Stimulated activated naive B cell treated with anti-CD40 and anti-IgM and Interleukin-4, amounts not matched to agents 10 μg/mL and 1 μg/mL and 100 μg/mL, for 72 hours (primary cell): ENCODE results near the gene FXYD6.

Experiments used
- ATAC-seq, 2 donors: fragments of 150-1000 bp; cut with Tn5 transposase; replicated peaks; 2 replicates each; pipeline ENCODE4 v1.10.0; 2021; ENCODE audit warnings: moderate library complexity in 1 of 2
- DNase-seq: peaks from one replicate; pipeline ENCODE4 v3.0.0; 2021
- H3K27ac Mint-ChIP-seq: one replicate; pipeline ENCODE4 v1.8.0; 2022; ENCODE audit warnings: mild to moderate bottlenecking, mixed read lengths
- H3K27me3 Mint-ChIP-seq, 2 donors: one replicate each; pipeline ENCODE4 v1.8.0; 2022; ENCODE audit warnings: mixed read lengths in 2 of 2
- H3K36me3 Mint-ChIP-seq, 2 donors: one replicate each; pipeline ENCODE4 v1.8.0; 2022; ENCODE audit warnings: mixed read lengths in 2 of 2, mild to moderate bottlenecking in 1 of 2
- H3K4me1 Mint-ChIP-seq, 2 donors: one replicate each; pipeline ENCODE4 v1.8.0; 2022; ENCODE audit warnings: mixed read lengths in 2 of 2, mild to moderate bottlenecking in 1 of 2
- H3K4me3 Mint-ChIP-seq, 2 donors: one replicate each; pipeline ENCODE4 v1.8.0; 2022; ENCODE audit warnings: mild to moderate bottlenecking in 2 of 2, mixed read lengths in 2 of 2, moderate library complexity in 1 of 2
- H3K9me3 Mint-ChIP-seq, 2 donors: one replicate each; pipeline ENCODE4 v1.8.0; 2022; ENCODE audit warnings: mixed read lengths in 2 of 2, mild to moderate bottlenecking in 1 of 2

FXYD6 gene

GRCh38 chr11:117796456-117796871 lies 80.0 kb downstream of the FXYD6 start:
- Mint-ChIP-seq H3K4me1 (peaks cover 19 to 24% of the 10 kb centered on the region in 2 donors), H3K36me3 (peaks cover 1 to 20% of the 10 kb centered on the region in 2 donors), H3K9me3 (no peaks in the 10 kb centered on the region), H3K27ac (no peak overlapping the region), H3K4me3 (peak overlapping the region; percentile 39 to 62), H3K27me3 (peaks cover 50 to 72% of the 10 kb centered on the region in 2 donors)
- DNase-seq (no peak), ATAC-seq (peak in 1 of 2 donors; percentile 34)

- Mint-ChIP-seq H3K9me3 (no peaks in the 10 kb centered on the region), H3K36me3 (peaks cover 1 to 20% of the 10 kb centered on the region in 2 donors), H3K27ac (peak overlapping the region; percentile 85), H3K4me3 (peak overlapping the region; percentile 41 to 62), H3K4me1 (peaks cover 19 to 24% of the 10 kb centered on the region in 2 donors), H3K27me3 (peaks cover 52 to 76% of the 10 kb centered on the region in 2 donors)
- no peak for DNase-seq
- peak in 1 of 2 donors; percentile 43 for ATAC-seq
Observed at GRCh38 chr11:117795638-117796455, 80.6 kb downstream of the FXYD6 start.

GRCh38 chr11:117794772-117795629 lies 81.5 kb downstream of the FXYD6 start:
- Mint-ChIP-seq H3K4me3 (peak overlapping the region; percentile 30 to 66), H3K9me3 (no peaks in the 10 kb centered on the region), H3K27ac (peak overlapping the region; percentile 85), H3K4me1 (peaks cover 19 to 24% of the 10 kb centered on the region in 2 donors), H3K27me3 (peaks cover 57 to 84% of the 10 kb centered on the region in 2 donors), H3K36me3 (peaks cover 1 to 20% of the 10 kb centered on the region in 2 donors)
- no peak for ATAC-seq
- DNase-seq: no peak

GRCh38 chr11:117794135-117794534 lies 82.3 kb downstream of the FXYD6 start:
- Mint-ChIP-seq H3K9me3 (no peaks in the 10 kb centered on the region), H3K4me3 (no peak overlapping the region), H3K27me3 (peaks cover 57 to 86% of the 10 kb centered on the region in 2 donors), H3K36me3 (peaks cover 1 to 12% of the 10 kb centered on the region in 2 donors), H3K27ac (no peak overlapping the region), H3K4me1 (peaks cover 19 to 24% of the 10 kb centered on the region in 2 donors)
- ATAC-seq (no peak), DNase-seq (no peak)

- Mint-ChIP-seq H3K27ac (no peak overlapping the region), H3K4me1 (peaks cover 19 to 24% of the 10 kb centered on the region in 2 donors), H3K27me3 (peaks cover 57 to 86% of the 10 kb centered on the region in 2 donors), H3K36me3 (peaks cover 1 to 12% of the 10 kb centered on the region in 2 donors), H3K4me3 (no peak overlapping the region), H3K9me3 (no peaks in the 10 kb centered on the region)
- no peak for DNase-seq
- ATAC-seq: no peak
Observed at GRCh38 chr11:117793583-117793982, 82.9 kb downstream of the FXYD6 start.

GRCh38 chr11:117792992-117793391 lies 83.5 kb downstream of the FXYD6 start:
- no peak for ATAC-seq
- H3K36me3 Mint-ChIP-seq: peaks cover 1 to 12% of the 10 kb centered on the region in 2 donors
- H3K27me3 Mint-ChIP-seq: peaks cover 58 to 88% of the 10 kb centered on the region in 2 donors
- no peak for DNase-seq
- no peaks in the 10 kb centered on the region for H3K9me3 Mint-ChIP-seq
- H3K27ac Mint-ChIP-seq: no peak overlapping the region
- no peak overlapping the region for H3K4me3 Mint-ChIP-seq
- H3K4me1 Mint-ChIP-seq: peaks cover 18 to 24% of the 10 kb centered on the region in 2 donors

GRCh38 chr11:117792241-117792640 lies 84.2 kb downstream of the FXYD6 start:
- Mint-ChIP-seq H3K4me1 (peaks cover 13 to 19% of the 10 kb centered on the region in 2 donors), H3K36me3 (peaks cover 1 to 10% of the 10 kb centered on the region in 2 donors), H3K27me3 (peaks cover 56 to 86% of the 10 kb centered on the region in 2 donors), H3K27ac (no peak overlapping the region), H3K4me3 (no peak overlapping the region), H3K9me3 (no peaks in the 10 kb centered on the region)
- DNase-seq: no peak
- ATAC-seq: no peak

GRCh38 chr11:117790279-117790678 lies 86.2 kb downstream of the FXYD6 start:
- Mint-ChIP-seq H3K4me3 (no peak overlapping the region), H3K36me3 (peaks cover 1 to 10% of the 10 kb centered on the region in 2 donors), H3K27me3 (peaks cover 59 to 87% of the 10 kb centered on the region in 2 donors), H3K27ac (no peak overlapping the region), H3K9me3 (no peaks in the 10 kb centered on the region), H3K4me1 (peaks cover 8 to 10% of the 10 kb centered on the region in 2 donors)
- ATAC-seq: no peak
- DNase-seq: no peak

- no peak overlapping the region for H3K27ac Mint-ChIP-seq
- H3K27me3 Mint-ChIP-seq: peaks cover 54 to 81% of the 10 kb centered on the region in 2 donors
- H3K36me3 Mint-ChIP-seq: peaks cover 0 to 10% of the 10 kb centered on the region in 2 donors
- no peak for ATAC-seq
- DNase-seq: no peak
- H3K9me3 Mint-ChIP-seq: no peaks in the 10 kb centered on the region
- peaks cover 0 to 8% of the 10 kb centered on the region in 2 donors for H3K4me1 Mint-ChIP-seq
- H3K4me3 Mint-ChIP-seq: no peak overlapping the region
Observed at GRCh38 chr11:117789241-117789640, 87.2 kb downstream of the FXYD6 start.
